Body of pancreas (tissue), 4 donors: ENCODE results near the gene CLNK. TPM values are rescaled to one million over a fixed set of nuclear protein-coding genes. Genes with fewer than 3 reads are reported as not detected.

ENCODE experiments used
- ATAC-seq: fragments of 150-250 bp; one replicate; pipeline ENCODE4 v1.9.1; 2016
- DNase-seq, 4 donors: peaks; one replicate each; pipeline ENCODE4 v3.0.0-alpha.2; 2019
- H3K27ac ChIP-seq, 4 donors: fragments of 200-600 bp; sonication (generic); 1 replicate in 3 of 4; 2 replicates in 1 of 4; pipeline versions ENCODE4 v1.5.1 to v1.6.1; 2016 to 2019; ENCODE audit warnings: mild to moderate bottlenecking in 1 of 4, mixed read lengths in 1 of 4, moderate library complexity in 1 of 4
- H3K27me3 ChIP-seq, 2 donors: fragments of 200-600 bp; sonication (generic); one replicate each; pipeline ENCODE4 v1.6.0; 2016; ENCODE audit warnings: mild to moderate bottlenecking in 1 of 2
- H3K36me3 ChIP-seq, 2 donors: fragments of 200-600 bp; sonication (generic); replicated peaks in 1 of 2; 2 replicates each; pipeline ENCODE4 v1.5.1; 2016; ENCODE audit warnings: low read depth in 2 of 2; ENCODE audit not compliant: insufficient read depth in 1 of 2
- H3K4me1 ChIP-seq: fragments of 200-600 bp; sonication (generic); one replicate; pipeline ENCODE4 v1.6.0; 2016
- H3K4me3 ChIP-seq, 2 donors: fragments of 200-600 bp; sonication (generic); 1 replicate in 1 of 2; 2 replicates in 1 of 2; pipeline ENCODE4 v1.5.1; 2016 to 2019
- H3K9me3 ChIP-seq, 3 donors: fragments of 200-600 bp; sonication (generic); 1 replicate in 2 of 3; 2 replicates in 1 of 3; pipeline ENCODE4 v1.5.1; 2016
- CTCF ChIP-seq, 7 experiments: fragments of 450-650 bp in 4 of 7; fragments of 200-600 bp in 3 of 7; sonication (generic) in 3 of 7; IDR thresholded peaks; one replicate each; pipeline ENCODE4 v1.5.1; 2016 to 2019; ENCODE audit warnings: antibody characterized with exemption in 7 of 7
- POLR2A ChIP-seq, 3 donors: fragments of 450-650 bp; IDR thresholded peaks; one replicate each; pipeline ENCODE4 v1.6.1; 2016; ENCODE audit warnings: antibody characterized with exemption in 3 of 3, mild to moderate bottlenecking in 2 of 3
- WGBS, 2 donors: methylation state at CpG; one replicate each; pipeline ENCODE4 v1.1.5; 2017; 5-methylcytosine and 5-hydroxymethylcytosine counted together
- intact Hi-C: fragments of 100-400 bp; cut with DNase I; formaldehyde crosslinking; loops from one replicate; pipeline ENCODE4 v1.15.1; 2023
- total RNA-seq, 2 donors: library from RNA; depleted of rRNA; stranded (reverse); fragments of >200 nt; gene quantifications; one replicate each; pipeline ENCODE4 v1.1.0, GENCODE V29; 2016

CLNK gene
- total RNA-seq, 2 donors from 2014 or later = 1.0 TPM; not detected in 1

GRCh38 chr4:10698172-10698571 is 13.6 kb upstream of the CLNK start:
- H3K27me3 ChIP-seq = no peaks in the 10 kb centered on the region
- DNase-seq (no peak), ATAC-seq (no peak)
- H3K9me3 ChIP-seq = no peaks in the 10 kb centered on the region
- WGBS, 2 donors = 52 to 56% methylated on average over 1 of the region's 1 CpG
- no peaks in the 10 kb centered on the region for H3K4me1 ChIP-seq
- no peak overlapping the region for H3K27ac ChIP-seq
- H3K36me3 ChIP-seq = no peaks in the 10 kb centered on the region
- intact Hi-C loops = no loop called here
- TF ChIP-seq POLR2A (IDR thresholded peaks at IDR 0.05) = no peak
- TF ChIP-seq CTCF (IDR thresholded peaks at IDR 0.05) = no peak
- no peak overlapping the region for H3K4me3 ChIP-seq

- 50 to 71% methylated on average over 5 of the region's 5 CpGs for WGBS, 2 donors
- no peaks in the 10 kb centered on the region for H3K27me3 ChIP-seq
- DNase-seq = no peak
- no peaks in the 10 kb centered on the region for H3K36me3 ChIP-seq
- no peak for TF ChIP-seq CTCF (IDR thresholded peaks at IDR 0.05)
- no peak for TF ChIP-seq POLR2A (IDR thresholded peaks at IDR 0.05)
- no peaks in the 10 kb centered on the region for H3K9me3 ChIP-seq
- no peak for ATAC-seq
- no peaks in the 10 kb centered on the region for H3K4me1 ChIP-seq
- intact Hi-C loops = no loop called here
- H3K27ac ChIP-seq = no peak overlapping the region
- H3K4me3 ChIP-seq = no peak overlapping the region
Observed at GRCh38 chr4:10697086-10697485, 12.5 kb upstream of the CLNK start.

- Histone ChIP-seq H3K27me3 (no peaks in the 10 kb centered on the region), H3K9me3 (no peaks in the 10 kb centered on the region), H3K27ac (no peak overlapping the region), H3K4me3 (no peak overlapping the region), H3K36me3 (no peaks in the 10 kb centered on the region), H3K4me1 (no peaks in the 10 kb centered on the region)
- DNase-seq = no peak
- intact Hi-C loops = no loop called here
- TF ChIP-seq POLR2A (IDR thresholded peaks at IDR 0.05) = no peak
- no peak for TF ChIP-seq CTCF (IDR thresholded peaks at IDR 0.05)
- ATAC-seq = no peak
- 57 to 72% methylated on average over 4 of the region's 4 CpGs for WGBS, 2 donors
Observed at GRCh38 chr4:10696253-10696652, 11.7 kb upstream of the CLNK start.

- WGBS, 2 donors = 42 to 69% methylated on average over 1 of the region's 1 CpG
- DNase-seq = no peak
- H3K27me3 ChIP-seq = no peaks in the 10 kb centered on the region
- intact Hi-C loops = no loop called here
- ATAC-seq = no peak
- H3K9me3 ChIP-seq = no peaks in the 10 kb centered on the region
- no peak overlapping the region for H3K4me3 ChIP-seq
- no peaks in the 10 kb centered on the region for H3K4me1 ChIP-seq
- no peak overlapping the region for H3K27ac ChIP-seq
- no peaks in the 10 kb centered on the region for H3K36me3 ChIP-seq
- TF ChIP-seq CTCF (IDR thresholded peaks at IDR 0.05) (no peak), POLR2A (IDR thresholded peaks at IDR 0.05) (no peak)
Observed at GRCh38 chr4:10694828-10695209, 10.3 kb upstream of the CLNK start.

- H3K27ac ChIP-seq = no peak overlapping the region
- ATAC-seq (no peak), DNase-seq (no peak)
- WGBS, 2 donors = 49 to 52% methylated on average over 6 of the region's 6 CpGs
- no peaks in the 10 kb centered on the region for H3K9me3 ChIP-seq
- TF ChIP-seq POLR2A (IDR thresholded peaks at IDR 0.05) (no peak), CTCF (IDR thresholded peaks at IDR 0.05) (no peak)
- no peaks in the 10 kb centered on the region for H3K36me3 ChIP-seq
- intact Hi-C loops = no loop called here
- H3K27me3 ChIP-seq = no peaks in the 10 kb centered on the region
- H3K4me1 ChIP-seq = no peaks in the 10 kb centered on the region
- H3K4me3 ChIP-seq = no peak overlapping the region
Observed at GRCh38 chr4:10694151-10694827, 9.7 kb upstream of the CLNK start.
